Stimulated activated CD4-positive, alpha-beta T cell treated with anti-CD3 and anti-CD28 coated beads, Interleukin-4, amount 100 ng/mL, for 4 hours (primary cell): ENCODE measurements around the gene CAPN5.
"Not testable (repeated sequence)": the region's sequence is repeated elsewhere in the genome, so short reads cannot be mapped to it uniquely, and the experiment has no call there.

Experiments
- DNase-seq, 2 experiments: peaks; one replicate each; pipeline ENCODE4 v3.0.0-alpha.2; 2020

CAPN5 gene

DNA sequence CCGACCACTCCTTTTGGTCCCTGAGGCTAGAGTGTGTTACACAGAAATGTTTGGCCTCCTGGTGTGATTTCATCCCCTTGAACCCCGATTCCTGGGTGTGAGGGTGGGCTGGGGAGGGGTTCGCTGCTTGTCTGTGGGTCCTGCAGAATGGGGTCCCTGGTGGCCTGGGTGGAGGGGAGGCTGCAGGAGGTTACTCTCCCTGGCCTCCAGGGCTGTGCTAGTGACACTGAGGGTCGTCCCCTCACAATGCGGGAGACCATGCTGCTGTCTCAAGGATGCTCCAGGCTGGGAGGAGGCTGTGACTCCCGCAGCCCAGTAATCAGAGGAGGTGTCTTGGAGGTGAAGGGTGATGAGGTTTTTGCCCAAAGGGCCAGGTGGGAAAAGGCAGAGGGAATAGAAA, 18.9 kb downstream of the CAPN5 start:
- no peak for DNase-seq

DNA sequence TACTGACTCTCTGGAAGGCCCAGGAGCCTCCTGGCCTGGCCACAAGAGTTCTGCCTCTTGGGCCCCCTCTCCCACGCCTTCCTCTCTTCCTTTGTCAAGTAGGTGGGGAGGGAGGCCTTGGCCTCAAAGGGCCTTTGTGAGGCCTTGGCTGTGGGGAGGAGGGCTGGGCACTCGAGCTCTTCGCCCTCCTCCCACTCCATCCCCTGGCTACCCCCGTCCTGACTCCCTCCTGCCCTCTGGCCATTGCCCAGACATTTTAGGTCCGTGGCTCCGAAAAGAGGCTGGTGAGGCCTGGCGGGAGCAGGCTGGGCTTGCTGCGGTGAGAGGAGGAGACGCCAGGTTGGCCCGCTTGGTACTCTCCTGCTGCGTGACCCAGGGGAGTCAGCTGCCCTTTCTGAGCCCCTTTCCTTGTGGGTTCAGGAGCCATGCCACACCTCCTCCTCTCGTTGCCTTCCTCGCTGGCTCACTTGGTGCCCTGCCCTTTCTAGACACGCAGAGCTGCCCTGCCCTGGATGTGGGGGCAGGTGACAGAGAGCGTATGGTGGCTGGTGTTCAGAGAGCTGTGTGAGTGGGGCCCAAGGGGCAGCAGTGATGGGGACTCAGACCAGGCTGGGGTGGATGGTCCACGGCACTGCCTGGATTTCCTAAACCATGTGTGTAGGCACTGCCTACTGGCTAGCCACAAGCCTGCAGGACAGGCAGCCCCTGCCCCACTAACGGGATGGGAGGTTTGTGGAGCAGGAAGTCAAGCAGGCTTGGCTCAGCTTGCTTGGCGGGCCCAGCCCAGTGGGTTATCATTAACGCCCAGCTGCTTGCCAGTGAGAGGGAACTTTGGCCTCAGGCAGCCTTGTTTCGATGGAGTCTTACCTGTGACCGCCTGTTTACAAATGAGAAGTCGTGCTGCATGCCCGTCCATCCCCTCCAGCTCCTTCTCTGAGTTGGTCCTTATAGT, 20.0 kb downstream of the CAPN5 start:
- DNase-seq: no peak

DNA sequence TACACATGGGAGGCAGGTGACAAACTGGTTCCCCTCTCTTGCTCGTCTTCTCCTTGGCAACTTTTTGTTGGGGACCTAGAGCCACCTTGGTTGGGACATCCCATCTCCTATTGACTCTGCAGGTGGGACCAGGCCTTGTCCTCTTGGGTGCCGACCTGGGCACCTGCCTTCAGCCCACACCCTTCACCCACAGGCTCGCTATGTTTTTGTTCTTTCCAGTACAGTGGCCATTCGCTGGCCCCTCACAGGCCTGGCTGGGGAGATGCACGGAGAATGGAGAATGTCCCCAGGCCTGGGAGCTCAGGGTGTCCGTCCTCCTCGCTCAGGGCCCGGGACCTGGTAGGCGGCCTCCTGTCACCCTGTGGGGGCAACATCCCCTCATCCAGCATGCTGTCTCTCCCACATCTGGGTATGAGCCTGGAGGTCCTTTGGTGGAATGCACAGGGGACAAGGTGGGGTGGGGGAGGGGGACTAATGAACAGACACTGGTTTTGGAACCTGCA, 21.0 kb downstream of the CAPN5 start:
- no peak for DNase-seq

DNA sequence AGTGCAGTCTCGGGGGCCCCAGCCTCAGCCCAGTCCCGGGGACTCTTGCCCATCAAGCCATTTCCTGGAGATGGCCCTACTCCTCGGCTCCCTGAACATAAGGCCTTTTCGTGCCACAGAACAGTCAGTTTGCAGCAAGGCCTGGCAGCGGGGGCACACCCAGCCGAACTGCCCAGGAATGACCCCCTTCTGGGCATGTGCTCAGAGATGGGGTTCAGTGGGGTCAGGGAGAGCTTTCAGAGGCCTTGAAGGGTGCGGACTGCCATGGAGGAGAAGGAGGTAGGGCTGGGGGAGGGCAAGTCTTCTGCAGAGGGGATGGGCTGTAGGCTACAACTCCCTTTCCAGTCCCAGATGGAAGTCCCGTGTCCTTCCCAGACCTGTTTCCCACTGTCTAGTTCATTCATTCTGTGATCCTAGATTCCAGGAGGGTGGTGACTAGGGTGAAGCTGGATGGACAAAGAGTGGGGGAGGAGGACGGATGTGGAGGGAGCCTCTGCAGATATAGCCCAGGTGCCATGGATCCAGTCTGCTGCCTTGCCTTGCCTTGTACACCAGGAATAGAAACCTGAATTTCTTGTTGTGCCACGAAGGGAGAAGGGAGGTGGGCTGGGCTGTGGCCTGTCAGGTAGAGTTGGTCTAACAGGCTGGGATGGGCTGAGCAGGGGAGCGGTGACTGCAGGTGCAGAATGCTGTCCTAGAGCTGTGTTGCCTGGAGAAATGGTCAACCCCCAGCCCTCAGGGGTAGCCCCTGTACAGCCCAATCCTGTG, 21.6 kb downstream of the CAPN5 start:
- no peak for DNase-seq

DNA sequence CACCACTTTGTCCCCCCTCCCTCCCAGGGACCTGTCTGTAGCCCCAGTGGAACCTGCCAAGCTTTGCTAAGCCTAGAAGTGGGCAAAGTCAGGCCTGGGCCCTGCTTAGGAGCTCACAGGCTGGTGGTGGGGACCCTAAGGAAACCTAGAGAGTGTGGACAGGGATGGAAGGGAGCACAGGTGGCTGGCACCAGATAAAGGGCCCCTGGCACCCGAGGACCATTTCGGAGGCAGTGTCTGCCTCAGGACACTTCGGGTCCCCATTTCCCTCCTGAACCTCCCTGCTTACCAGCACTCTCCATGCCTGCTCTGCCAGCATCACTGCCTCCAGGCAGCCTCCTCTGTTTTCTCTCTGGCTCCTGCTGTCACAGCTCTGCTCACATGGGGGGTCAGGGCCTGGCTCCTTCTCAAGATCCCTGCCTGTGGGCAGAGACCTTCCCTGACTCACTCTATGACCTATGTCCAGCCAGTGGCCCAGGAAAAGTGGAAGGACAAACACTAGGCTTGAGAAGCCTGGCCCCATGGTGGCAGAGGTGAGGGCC, 22.3 kb downstream of the CAPN5 start:
- no peak for DNase-seq

DNA sequence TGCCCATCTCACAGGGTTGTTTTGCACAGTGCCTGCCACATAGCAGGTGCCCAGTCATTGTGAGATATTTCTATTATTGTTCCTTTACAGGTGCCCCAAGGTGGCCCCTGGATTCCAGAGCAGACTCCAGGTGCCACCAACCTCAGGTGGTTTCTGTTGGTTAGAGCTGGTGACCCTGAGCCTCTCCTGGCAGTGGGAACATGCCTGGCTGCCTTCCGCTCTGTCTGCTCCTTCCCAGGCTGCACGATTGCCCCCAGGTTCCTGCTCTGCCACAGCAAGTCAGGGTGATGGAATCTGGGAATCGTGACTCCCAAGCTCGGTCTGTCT, 23.2 kb downstream of the CAPN5 start:
- DNase-seq: no peak

DNA sequence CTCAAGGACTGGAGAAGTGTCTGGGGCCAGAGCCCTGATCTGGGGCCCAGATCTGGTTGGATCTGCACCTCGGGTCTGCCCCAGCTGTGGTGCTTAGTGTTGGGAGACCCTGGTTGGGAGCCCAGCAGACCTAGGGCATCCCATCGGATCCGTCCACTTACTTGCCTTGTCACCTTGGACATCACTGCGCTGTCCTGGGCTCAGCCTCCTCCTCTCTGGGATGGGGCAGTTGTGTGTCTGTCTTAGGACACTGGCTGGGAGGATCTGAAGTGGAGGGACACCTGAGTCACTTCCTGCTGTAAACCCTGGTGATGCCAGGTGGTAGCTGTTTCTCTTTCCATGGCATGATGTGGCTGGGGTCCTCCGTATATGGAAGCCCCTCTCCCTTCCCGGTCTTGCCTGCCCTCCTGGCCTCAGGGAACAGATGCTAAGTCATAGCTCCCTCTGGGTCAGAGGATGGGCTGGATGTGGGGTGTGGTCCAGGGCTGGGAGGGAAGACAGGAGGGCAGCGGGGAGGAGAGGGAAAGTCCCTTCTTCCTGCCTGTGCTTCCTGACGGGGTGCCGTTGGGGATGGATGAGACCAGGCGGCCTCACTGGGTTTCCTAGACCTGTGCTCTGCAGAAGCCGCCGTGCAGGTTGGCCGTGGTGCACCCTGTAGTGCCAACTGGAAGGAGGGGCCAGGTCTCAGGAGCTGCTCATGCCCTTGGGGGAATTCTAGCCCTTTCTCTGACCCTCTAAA, 23.8 kb downstream of the CAPN5 start:
- DNase-seq: no peak

DNA sequence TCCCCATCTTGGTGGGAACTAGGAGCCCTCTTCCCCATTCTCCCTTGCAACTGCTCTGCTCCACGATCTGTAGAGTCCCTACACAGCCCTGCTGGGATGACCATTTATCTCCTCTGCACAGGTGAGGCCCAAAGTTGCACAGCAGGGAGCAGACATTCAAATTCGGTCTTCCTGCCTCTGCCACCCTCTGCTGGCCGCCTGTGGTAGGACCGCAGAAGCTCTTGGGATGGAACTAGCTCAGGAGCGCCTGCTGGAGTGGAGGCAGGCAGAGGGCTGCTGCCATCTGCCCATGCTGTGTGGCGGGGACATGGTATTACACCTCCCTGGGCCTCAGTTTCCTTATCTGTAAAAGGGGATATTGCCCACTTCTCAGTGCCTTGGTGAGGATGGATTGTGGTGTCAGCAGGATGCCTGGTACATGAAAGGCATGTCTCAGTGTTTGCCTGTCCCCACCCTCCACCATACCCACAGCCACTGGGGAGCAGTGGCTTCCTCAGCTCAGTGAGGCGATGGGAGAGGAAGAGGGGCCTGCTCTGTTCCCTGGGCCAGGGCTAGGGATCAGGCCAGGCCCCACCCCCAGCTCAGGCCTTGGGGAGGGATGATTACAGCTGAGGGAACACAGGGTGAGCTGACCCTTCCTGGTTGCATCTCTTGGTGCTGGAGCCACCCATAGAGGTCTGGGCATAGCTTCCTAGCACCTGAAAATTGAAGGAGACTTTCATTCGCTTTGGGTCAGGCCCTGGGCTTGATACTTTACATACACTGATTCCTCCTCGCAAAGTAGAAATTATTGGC, 24.6 kb downstream of the CAPN5 start:
- DNase-seq: peak; percentile 70 to 74

DNA sequence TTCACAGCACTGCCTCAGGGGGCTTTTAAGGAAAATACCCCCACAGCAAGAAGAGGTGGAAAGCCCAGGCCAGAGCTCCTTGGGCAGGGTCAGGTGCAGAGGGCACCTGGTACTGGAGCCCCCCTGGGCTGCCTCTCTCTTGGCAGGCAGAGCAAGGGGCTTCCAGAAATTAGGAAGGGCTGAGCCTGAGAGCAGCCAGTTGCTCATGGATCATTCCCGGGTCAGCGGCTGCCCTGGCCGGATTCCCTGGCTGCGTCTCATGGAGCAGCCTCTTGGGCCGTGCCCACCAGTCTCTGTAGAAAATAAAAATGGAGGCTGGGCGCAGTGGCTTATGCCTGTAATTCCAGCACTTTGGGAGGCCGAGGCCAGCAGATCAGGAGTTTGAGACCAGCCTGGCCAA, 25.6 kb downstream of the CAPN5 start:
- no peak for DNase-seq

DNA sequence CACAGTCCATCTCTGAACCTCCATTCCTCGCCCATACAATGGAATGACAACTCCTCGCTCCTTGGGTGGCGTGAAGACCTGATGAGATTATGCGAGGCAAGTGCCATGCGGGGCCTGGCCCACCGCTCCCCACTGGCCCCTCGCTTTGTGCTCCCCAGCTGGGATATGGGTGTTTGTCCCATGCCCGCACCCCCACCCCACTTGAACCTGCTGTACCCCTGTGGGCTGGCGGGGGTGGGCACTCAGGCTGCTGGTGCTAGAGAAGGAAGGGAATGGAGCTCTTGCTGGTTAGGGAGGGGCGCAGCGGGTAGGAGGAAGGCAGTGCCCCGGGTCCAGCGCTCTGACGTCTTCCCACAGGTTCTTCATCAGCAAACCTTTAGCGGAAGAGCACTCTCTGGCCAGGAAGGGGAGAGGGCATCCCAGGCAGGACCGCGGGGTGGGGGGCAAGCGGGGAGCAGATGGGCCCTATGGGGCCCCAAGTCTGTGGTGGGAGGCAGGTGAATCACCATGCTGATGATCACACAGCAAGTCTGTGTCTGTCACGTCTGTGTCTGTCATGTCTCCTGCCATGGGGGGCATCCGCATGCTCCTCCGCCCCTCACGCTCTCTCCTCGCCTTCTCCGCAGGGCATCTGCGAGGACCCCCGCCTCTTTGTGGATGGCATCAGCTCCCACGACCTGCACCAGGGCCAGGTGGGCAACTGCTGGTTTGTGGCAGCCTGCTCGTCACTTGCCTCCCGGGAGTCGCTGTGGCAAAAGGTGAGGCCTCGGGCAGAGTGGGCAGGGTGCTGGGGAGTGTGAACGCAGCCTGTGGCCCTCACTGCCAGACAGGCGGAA, 26.5 kb downstream of the CAPN5 start:
- no peak for DNase-seq

DNA sequence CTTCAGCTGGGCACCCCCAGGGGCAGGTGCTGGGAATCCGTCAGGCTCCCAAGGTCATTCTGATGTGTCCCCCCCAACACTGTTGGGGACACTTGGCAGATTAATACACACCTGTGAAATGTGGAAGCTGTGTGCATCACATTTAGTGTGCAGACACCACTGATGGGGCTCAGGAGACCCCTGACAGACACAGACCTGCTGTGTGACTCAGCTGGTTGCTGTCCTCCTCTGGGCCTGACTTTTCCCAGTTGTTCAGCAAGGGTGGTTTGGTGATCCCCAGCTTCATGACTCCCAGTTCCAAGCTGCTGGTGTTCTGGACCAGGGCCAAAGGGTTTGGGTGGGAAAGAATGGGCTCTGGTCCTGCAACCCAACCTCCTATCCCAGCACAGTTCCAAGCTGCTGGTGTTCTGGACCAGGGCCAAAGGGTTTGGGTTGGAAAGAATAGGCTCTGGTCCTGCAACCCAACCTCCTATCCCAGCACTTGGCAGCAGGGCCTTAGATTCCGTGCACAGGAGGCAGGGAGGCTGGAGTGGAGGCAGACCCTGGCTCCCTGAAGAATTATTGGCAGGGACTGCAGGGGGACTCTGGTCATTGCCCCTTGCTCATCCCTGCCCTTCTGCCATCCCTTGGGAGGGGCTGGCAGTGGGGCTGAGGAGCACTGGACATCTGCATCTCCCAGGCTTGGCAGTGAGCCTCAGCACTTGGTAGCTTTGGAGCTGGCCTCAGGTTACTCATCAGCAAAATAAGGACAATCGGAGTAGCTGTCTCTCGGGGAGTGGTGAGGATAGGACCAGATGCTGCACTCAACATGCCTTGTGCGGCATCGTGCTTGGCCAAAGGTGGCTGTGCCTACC, 27.4 kb downstream of the CAPN5 start:
- DNase-seq: no peak

DNA sequence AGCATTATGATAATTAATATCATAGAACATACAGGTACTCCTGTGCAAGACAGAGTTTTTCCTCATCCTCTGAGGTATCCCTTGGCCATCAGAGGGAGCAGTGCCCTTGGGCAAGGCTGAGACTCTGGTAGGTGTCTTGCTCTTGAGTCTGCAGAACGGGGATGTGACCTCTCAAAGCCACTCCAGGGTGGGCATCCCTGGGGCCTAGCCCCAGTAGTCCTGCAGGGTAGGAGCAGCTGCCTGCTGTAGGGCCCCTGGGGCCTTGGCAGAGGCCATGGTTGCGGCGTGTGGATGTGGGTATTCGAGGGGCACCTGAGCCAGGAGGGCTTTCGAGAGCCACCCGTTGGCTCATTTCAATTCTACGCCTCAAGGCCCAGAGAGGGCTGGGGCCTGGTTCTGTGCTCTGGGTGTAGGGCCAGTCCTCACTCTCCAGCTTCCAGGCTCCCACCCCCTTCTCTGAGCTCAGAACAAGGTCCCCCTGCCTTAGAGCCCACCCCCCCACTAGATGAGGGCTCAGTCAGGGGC, 28.1 kb downstream of the CAPN5 start:
- DNase-seq: no peak

DNA sequence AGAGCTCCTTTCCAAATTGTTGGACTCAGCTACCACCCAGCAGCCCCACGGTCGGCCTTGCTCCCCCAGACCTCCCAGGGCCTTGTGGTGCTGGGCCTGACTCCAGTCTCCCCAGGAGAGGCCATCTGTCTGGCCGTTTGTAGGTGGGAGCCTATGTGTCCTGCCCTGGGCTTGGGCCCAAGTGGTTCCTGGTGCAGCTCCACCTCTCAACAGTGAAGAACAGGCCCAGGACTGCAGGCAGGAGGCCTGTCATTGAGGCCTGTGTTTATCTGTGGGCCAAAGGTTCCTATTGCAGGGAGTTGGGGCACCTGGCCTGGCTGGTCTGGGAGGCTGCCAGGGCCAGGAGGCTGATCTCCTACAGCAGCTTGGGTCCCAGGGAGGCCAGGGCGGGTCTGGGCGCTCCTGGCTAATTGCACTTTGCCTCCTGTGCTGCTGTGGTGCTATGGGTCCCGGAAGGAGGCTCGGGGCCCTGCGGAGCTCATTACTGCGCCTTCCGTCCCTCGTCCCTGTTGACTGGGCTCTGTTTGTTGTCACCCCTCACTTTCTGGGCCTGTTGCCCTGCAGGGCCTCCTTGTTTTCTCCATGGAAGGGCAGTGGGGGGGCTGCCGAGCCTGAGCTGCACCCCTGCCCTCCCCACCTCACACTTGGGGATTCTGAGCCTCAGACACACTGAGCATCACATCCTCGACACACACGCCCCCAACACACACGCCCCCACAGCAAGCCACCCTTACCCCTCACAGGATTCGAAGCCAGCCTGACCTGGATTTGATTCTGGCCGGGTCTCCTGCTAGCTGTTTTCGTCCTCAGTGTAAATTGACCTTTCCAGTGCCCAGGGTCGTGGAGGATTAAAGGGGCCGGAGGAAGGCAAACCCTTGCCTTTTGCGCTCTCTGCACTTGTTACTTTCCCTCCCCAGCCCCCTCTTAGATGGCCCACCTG, 29.1 kb downstream of the CAPN5 start:
- no peak for DNase-seq

DNA sequence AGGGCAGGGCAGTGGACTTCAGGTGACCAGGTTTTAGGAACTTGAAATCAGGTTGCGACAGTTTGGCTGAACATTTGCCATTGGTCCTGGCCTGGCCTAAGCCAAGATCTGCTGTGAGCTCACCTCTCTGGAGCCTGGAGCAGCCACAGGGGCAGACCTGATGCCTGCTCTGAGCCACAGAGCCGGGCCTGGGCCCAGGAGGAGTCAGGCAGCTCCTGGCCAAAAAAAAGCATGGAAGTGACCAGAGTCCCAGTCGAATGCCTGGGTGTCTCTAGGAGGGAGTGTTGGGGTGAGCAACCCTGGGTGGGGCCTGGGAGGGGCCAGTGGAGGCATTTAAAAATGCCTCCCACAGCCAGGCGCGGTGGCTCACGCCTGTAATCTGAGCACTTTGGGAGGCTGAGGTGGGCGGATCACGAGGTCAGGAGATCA, 29.8 kb downstream of the CAPN5 start:
- DNase-seq: no peak

DNA sequence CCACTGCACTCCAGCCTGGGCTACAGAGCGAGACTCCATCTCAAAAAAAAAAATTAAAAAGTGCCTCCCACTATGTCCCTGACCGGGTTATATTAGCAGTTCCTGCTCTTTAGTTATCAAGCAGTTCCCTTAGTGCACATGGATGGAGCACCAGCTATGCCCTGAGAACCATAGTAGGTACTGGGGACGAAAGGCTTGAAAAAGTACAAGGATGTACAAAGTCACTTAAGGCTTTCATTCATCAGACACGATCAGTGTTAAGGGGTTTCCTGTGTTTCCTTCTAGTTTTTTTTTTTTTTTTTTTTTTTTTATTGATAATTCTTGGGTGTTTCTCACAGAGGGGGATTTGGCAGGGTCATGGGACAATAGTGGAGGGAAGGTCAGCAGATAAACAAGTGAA, 30.4 kb downstream of the CAPN5 start:
- DNase-seq: not testable (repeated sequence)

DNA sequence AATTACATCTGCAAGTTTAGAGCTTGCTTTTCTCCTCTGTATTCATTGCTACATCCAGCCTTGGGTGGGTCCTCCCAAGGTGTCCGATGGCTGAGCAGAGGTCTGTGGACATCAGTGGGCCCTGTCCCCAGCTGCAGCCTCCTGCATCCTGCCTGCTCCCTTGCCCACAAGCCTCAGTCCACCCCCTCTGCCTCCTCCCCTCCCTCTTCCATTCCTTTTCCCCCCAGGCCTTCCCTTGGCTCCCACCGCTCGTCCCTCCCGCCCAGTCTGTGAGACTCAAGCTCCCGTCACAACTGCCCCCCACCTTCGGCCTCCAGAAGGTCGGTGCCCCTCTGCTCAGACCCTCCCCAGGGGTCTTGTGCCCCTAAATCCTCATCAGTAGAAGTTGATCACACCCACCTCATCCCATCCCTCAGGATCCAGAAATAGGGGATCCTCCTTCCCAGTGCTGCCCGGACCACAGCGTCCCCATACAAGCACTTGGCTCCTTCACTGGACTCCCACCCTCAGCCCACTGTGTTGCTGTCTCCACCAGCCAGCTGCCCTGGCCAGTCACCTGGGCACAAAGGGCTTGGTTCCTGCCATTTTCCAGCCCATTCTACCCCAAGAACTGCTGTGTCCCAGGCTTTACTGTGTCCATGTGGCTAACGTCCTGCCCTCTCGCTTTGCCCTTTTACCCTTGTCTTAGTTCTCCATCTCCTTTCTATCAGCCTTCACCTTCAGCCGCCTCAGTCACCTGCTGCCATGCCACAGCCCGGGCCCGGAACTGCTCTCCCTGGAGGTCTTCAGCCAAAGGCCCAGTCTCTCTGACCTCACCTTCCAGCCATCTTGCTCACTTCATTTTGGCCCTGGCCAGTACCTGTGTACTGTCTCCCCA, 33.6 kb downstream of the CAPN5 start:
- no peak for DNase-seq

DNA sequence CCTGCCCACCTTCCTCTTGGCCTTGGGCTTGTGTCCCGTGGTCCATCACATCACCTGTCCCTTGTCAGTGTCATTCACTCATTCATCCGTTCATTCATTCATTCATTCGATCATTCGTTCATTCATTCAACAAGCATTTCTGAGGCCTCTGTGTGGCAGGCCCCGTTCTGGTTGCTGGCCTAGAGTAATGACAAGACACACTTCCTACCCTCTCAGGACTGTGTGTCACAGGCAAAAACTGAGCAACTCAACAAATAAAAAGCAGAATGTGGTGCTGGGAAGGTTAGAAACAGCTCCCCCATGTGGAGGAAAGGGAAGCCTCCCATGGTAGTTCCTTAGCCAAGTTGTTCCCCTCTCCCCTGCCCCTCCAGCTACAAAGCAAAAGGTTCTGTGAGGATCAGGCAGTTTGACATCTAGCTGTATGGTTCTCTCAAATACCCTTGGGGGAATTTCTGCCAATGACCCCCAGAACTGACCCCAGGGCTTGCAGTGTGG, 34.3 kb downstream of the CAPN5 start:
- no peak for DNase-seq
